Measurements from ENCODE around the gene XXYLT1. TPM values are rescaled to one million over a fixed set of nuclear protein-coding genes. Genes with fewer than 3 reads are reported as not detected.
A peak's percentile ranks its signal among the peaks of the same experiment; 100 is the strongest.

Gene XXYLT1
- total and polyA plus RNA-seq, 3 experiments from 2014 or later, result 7.9 to 10.5 (median 8.3) TPM

DNA sequence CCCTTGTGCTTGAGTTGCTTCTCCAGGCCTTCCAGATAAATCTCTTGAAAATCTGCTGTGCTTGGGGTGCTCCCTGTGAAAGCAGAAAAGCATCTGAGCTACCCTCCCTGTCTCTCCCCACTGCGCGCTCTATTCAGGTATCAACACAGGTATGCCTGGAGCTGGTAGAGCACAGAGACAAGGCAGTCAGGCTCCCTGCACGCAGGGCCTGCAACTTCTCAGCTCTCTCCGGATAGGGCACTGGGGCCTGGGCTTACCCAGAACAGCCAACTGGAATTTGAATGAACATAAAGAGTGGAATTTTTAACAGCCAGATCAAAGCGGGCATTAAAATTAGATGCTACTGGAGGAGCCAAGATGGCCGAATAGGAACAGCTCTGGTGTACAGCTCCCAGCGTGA lies 183.6 kb downstream of the XXYLT1 start:
- Mint-ChIP-seq H3K36me3 (no peaks in the 10 kb centered on the region), H3K9me3 (peaks cover 0 to 2% (median 0%) of the 10 kb centered on the region in 5 donors), H3K4me3 (peak overlapping the region in 6 of 7 donors; percentile 41 to 69 (median 58)), H3K27ac (peak overlapping the region in 1 of 8 donors; percentile 68), H3K27me3 (no peaks in the 10 kb centered on the region), H3K4me1 (peaks cover 5 to 9% (median 5%) of the 10 kb centered on the region in 3 donors)
- Histone ChIP-seq H3K9me3 (ENCODE audit: low read length) (no peaks in the 10 kb centered on the region), H3K36me3 (ENCODE audit: insufficient read depth, low read length) (no peaks in the 10 kb centered on the region), H3K4me3 (ENCODE audit: low read length) (no peak overlapping the region), H3K27me3 (ENCODE audit: insufficient read depth, low read length, poor library complexity, severe bottlenecking) (no peaks in the 10 kb centered on the region), H3K4me1 (ENCODE audit: insufficient read depth, low read length) (no peaks in the 10 kb centered on the region), H3K27ac (ENCODE audit: low read depth, low read length) (no peak overlapping the region)
- DNase-seq, result peak in 1 of 5 donors; percentile 25
- ChIA-PET POLR2A (no interaction called here), CTCF (interaction anchor here (1.1 kb wide), 1 partner anchor 17 kb away, joined by 3 read pairs; no protein-coding TSS in a partner anchor)

DNA sequence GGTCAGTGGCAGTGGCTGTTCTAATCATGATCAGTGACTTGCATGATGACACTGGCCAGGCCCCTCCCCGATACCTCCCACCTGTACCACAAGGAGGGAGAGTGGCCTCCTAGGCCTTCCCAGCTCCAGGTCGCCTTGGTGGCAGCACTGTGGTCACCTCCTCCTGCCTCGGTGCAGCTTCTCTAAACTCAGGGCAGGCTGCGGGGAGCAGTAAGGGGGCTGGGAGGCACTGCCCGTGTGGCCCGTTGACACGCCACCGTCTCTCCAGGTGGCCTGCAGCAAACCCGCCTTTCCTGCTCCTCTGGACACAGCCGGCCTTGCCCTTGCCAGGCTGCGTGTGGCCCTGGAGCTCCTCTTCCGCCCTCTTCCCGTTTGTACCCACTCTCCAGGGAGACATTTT lies 184.1 kb downstream of the XXYLT1 start:
- H3K36me3 Mint-ChIP-seq, result no peaks in the 10 kb centered on the region
- Histone ChIP-seq H3K9me3 (ENCODE audit: low read length) (no peaks in the 10 kb centered on the region), H3K27me3 (ENCODE audit: insufficient read depth, low read length, poor library complexity, severe bottlenecking) (no peaks in the 10 kb centered on the region), H3K4me3 (ENCODE audit: low read length) (no peak overlapping the region), H3K36me3 (ENCODE audit: insufficient read depth, low read length) (no peaks in the 10 kb centered on the region), H3K4me1 (ENCODE audit: insufficient read depth, low read length) (no peaks in the 10 kb centered on the region), H3K27ac (ENCODE audit: low read depth, low read length) (no peak overlapping the region)
- H3K27me3 Mint-ChIP-seq, result no peaks in the 10 kb centered on the region
- DNase-seq, result peak in 1 of 5 donors; percentile 33
- peaks cover 0 to 2% (median 0%) of the 10 kb centered on the region in 5 donors for H3K9me3 Mint-ChIP-seq
- H3K4me1 Mint-ChIP-seq, result peaks cover 5 to 9% (median 5%) of the 10 kb centered on the region in 3 donors
- ChIA-PET CTCF (interaction anchor here (0.7 kb wide), 1 partner anchor 184 kb away, joined by 3 read pairs; the partner anchor contains the start of gene XXYLT1), POLR2A (no interaction called here)
- no peak overlapping the region for H3K27ac Mint-ChIP-seq
- no peak overlapping the region for H3K4me3 Mint-ChIP-seq

DNA sequence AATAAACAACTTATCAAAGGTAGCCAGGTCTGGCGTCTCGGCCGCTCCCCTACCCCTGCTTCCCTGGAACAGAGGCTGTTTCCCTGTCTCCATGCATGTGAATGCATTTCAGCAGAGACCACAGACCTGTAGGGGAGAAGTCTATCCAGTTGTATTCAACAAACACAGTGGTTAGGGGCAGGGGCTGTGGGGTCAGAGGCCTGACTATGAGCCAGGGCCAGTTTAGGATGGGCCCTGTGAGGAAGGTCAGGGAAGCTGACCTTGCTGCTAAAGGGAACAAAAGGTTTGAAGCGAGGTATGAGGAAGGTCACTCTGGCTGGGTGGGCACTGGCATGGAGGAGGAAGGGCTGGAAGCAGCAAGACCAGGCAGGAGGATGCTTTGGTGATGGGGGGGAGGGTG lies 184.6 kb downstream of the XXYLT1 start:
- DNase-seq, result peak in 1 of 5 donors; percentile 2
- no peaks in the 10 kb centered on the region for H3K27me3 ChIP-seq (ENCODE audit: insufficient read depth, low read length, poor library complexity, severe bottlenecking)
- H3K9me3 ChIP-seq (ENCODE audit: low read length), result no peaks in the 10 kb centered on the region
- no peaks in the 10 kb centered on the region for H3K36me3 Mint-ChIP-seq
- no peaks in the 10 kb centered on the region for H3K27me3 Mint-ChIP-seq
- no peak overlapping the region for H3K27ac ChIP-seq (ENCODE audit: low read depth, low read length)
- no peak overlapping the region for H3K4me3 ChIP-seq (ENCODE audit: low read length)
- ChIA-PET POLR2A (no interaction called here), CTCF (interaction anchor here (0.7 kb wide), 1 partner anchor 185 kb away, joined by 3 read pairs; the partner anchor contains the start of gene XXYLT1)
- peaks cover 0 to 2% (median 0%) of the 10 kb centered on the region in 5 donors for H3K9me3 Mint-ChIP-seq
- H3K4me1 ChIP-seq (ENCODE audit: insufficient read depth, low read length), result no peaks in the 10 kb centered on the region
- H3K4me1 Mint-ChIP-seq, result peaks cover 5 to 9% (median 5%) of the 10 kb centered on the region in 3 donors
- H3K27ac Mint-ChIP-seq, result peak overlapping the region in 2 of 8 donors; percentile 68 to 76
- peak overlapping the region in 2 of 7 donors; percentile 49 to 64 for H3K4me3 Mint-ChIP-seq
- no peaks in the 10 kb centered on the region for H3K36me3 ChIP-seq (ENCODE audit: insufficient read depth, low read length)

DNA sequence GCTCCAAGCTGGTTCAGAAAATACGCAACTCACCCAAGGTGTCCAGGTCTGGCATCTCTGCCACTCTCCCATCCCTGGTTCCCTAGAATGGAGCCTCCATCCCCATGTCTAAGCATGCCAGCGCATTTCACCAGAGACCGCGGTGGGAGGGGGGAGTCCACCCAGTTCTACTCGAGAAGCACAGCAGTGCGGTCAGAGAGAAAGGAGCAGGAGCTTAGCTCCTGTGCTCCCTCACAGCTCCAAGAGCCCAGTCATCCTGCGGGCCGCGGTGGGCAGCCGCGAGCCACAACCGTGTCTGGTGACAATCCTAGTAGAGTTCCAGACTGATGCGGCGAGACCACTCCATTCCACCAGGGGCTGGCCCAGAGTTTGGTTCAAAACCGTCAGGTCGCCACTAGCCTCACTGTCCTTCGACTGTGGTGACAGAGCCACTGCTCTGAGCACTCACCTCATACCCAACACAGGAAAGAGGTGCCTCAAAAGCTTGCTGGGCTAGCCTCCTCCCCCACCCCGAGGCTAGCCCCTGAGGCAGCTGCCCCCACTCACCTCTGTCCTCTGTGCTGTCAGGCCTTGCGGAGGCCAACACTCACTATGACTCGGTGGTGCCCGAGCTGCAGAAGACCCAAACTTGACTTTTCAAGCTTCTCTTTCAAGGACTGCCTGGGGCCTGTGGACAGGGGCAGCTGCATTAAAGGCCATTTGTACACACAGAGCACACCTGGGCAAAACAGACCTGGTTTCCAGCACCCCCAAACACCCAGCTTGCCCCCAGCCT lies 185.4 kb downstream of the XXYLT1 start:
- Histone ChIP-seq H3K4me3 (ENCODE audit: low read length) (no peak overlapping the region), H3K36me3 (ENCODE audit: insufficient read depth, low read length) (no peaks in the 10 kb centered on the region), H3K27me3 (ENCODE audit: insufficient read depth, low read length, poor library complexity, severe bottlenecking) (no peaks in the 10 kb centered on the region), H3K27ac (ENCODE audit: low read depth, low read length) (no peak overlapping the region), H3K4me1 (ENCODE audit: insufficient read depth, low read length) (no peaks in the 10 kb centered on the region), H3K9me3 (ENCODE audit: low read length) (no peaks in the 10 kb centered on the region)
- CTCF ChIA-PET, result no interaction called here
- no peaks in the 10 kb centered on the region for H3K36me3 Mint-ChIP-seq
- H3K4me1 Mint-ChIP-seq, result peaks cover 5 to 9% (median 5%) of the 10 kb centered on the region in 3 donors
- peak in 1 of 5 donors; percentile 39 for DNase-seq
- H3K4me3 Mint-ChIP-seq, result no peak overlapping the region
- POLR2A ChIA-PET, result no interaction called here
- peaks cover 0 to 2% (median 0%) of the 10 kb centered on the region in 5 donors for H3K9me3 Mint-ChIP-seq
- no peak overlapping the region for H3K27ac Mint-ChIP-seq
- no peaks in the 10 kb centered on the region for H3K27me3 Mint-ChIP-seq

DNA sequence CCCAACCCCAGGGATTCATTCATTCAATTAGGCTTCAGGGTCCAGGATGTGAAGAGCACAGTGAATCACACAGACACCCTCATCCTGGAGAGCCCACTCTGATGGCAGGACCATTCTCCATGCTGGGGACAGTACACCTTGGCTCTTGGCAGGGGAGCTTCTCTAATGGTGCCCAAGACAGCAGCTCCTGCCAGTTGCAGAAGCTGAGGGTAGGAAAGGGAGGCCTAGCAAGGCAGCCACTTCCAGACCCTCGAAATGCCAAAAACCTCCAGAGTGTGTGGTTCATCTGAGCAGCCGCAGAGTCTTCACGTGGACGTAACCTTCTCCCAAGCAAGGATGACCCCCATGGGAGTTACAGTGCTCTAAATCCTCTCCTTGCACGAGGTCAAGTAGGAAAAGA lies 186.2 kb downstream of the XXYLT1 start:
- Histone ChIP-seq H3K4me1 (ENCODE audit: insufficient read depth, low read length) (no peaks in the 10 kb centered on the region), H3K27me3 (ENCODE audit: insufficient read depth, low read length, poor library complexity, severe bottlenecking) (no peaks in the 10 kb centered on the region), H3K9me3 (ENCODE audit: low read length) (no peaks in the 10 kb centered on the region), H3K4me3 (ENCODE audit: low read length) (no peak overlapping the region), H3K27ac (ENCODE audit: low read depth, low read length) (no peak overlapping the region), H3K36me3 (ENCODE audit: insufficient read depth, low read length) (no peaks in the 10 kb centered on the region)
- Mint-ChIP-seq H3K36me3 (no peaks in the 10 kb centered on the region), H3K4me3 (no peak overlapping the region), H3K9me3 (peaks cover 0 to 2% (median 0%) of the 10 kb centered on the region in 5 donors), H3K27me3 (no peaks in the 10 kb centered on the region), H3K27ac (no peak overlapping the region), H3K4me1 (peaks cover 5 to 9% (median 5%) of the 10 kb centered on the region in 3 donors)
- DNase-seq, result no peak
- POLR2A ChIA-PET, result no interaction called here
- CTCF ChIA-PET, result no interaction called here

DNA sequence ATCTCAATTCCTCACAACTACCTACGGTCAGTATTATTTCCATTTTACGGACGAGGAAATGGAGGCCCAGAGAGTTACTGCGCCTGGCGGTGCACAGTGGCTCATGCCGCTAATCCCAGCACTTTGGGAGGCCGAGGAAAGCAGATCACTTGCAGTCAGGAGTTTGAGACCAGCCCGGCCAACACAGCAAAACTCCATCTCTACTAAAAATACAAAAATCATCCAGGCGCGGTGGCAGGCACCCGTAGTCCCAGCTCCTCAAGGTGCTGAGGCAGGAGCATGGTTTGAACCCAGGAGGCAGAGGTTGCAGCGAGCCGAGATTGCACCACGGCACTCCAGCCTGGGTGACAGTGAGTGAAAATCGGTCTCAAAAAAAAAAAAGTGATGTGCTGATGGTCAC lies 187.3 kb downstream of the XXYLT1 start:
- no peaks in the 10 kb centered on the region for H3K36me3 ChIP-seq (ENCODE audit: insufficient read depth, low read length)
- no peaks in the 10 kb centered on the region for H3K27me3 ChIP-seq (ENCODE audit: insufficient read depth, low read length, poor library complexity, severe bottlenecking)
- no peak for DNase-seq
- no peak overlapping the region for H3K27ac ChIP-seq (ENCODE audit: low read depth, low read length)
- H3K9me3 ChIP-seq (ENCODE audit: low read length), result no peaks in the 10 kb centered on the region
- H3K4me1 ChIP-seq (ENCODE audit: insufficient read depth, low read length), result no peaks in the 10 kb centered on the region
- Mint-ChIP-seq H3K4me1 (peaks cover 5 to 9% (median 5%) of the 10 kb centered on the region in 3 donors), H3K4me3 (no peak overlapping the region), H3K27me3 (no peaks in the 10 kb centered on the region), H3K9me3 (no peaks in the 10 kb centered on the region), H3K27ac (no peak overlapping the region), H3K36me3 (peaks cover 0 to 2% (median 0%) of the 10 kb centered on the region in 3 donors)
- ChIA-PET POLR2A (no interaction called here), CTCF (no interaction called here)
- no peak overlapping the region for H3K4me3 ChIP-seq (ENCODE audit: low read length)

DNA sequence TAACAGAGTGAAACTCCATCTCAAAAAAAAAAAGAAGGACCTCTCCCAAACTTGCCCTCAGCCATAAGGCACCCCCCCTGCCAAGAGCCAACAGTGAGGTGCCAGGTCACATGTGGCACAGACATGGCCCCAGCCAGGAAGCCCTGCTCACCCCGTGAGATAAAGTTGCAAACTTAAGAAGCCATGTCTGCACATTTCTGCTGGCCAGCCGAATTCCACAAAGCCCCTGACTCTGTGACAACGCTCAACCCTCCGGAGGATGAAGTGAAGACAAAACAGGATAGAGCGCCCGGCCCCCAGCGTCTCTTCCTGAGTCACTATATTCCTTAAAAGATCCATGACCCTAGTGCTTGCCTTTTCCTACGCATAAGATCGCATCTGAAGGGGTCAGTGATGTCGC lies 188.1 kb downstream of the XXYLT1 start:
- H3K4me3 Mint-ChIP-seq, result no peak overlapping the region
- Histone ChIP-seq H3K4me1 (ENCODE audit: insufficient read depth, low read length) (no peaks in the 10 kb centered on the region), H3K27ac (ENCODE audit: low read depth, low read length) (no peak overlapping the region), H3K4me3 (ENCODE audit: low read length) (no peak overlapping the region), H3K36me3 (ENCODE audit: insufficient read depth, low read length) (no peaks in the 10 kb centered on the region), H3K9me3 (ENCODE audit: low read length) (no peaks in the 10 kb centered on the region), H3K27me3 (ENCODE audit: insufficient read depth, low read length, poor library complexity, severe bottlenecking) (no peaks in the 10 kb centered on the region)
- no peak for DNase-seq
- CTCF ChIA-PET, result no interaction called here
- peak overlapping the region in 1 of 8 donors; percentile 52 for H3K27ac Mint-ChIP-seq
- POLR2A ChIA-PET, result no interaction called here
- H3K4me1 Mint-ChIP-seq, result peaks cover 5 to 9% (median 5%) of the 10 kb centered on the region in 3 donors
- H3K27me3 Mint-ChIP-seq, result peaks cover 0 to 1% of the 10 kb centered on the region in 2 donors
- peaks cover 0 to 2% (median 0%) of the 10 kb centered on the region in 3 donors for H3K36me3 Mint-ChIP-seq
- H3K9me3 Mint-ChIP-seq, result no peaks in the 10 kb centered on the region

DNA sequence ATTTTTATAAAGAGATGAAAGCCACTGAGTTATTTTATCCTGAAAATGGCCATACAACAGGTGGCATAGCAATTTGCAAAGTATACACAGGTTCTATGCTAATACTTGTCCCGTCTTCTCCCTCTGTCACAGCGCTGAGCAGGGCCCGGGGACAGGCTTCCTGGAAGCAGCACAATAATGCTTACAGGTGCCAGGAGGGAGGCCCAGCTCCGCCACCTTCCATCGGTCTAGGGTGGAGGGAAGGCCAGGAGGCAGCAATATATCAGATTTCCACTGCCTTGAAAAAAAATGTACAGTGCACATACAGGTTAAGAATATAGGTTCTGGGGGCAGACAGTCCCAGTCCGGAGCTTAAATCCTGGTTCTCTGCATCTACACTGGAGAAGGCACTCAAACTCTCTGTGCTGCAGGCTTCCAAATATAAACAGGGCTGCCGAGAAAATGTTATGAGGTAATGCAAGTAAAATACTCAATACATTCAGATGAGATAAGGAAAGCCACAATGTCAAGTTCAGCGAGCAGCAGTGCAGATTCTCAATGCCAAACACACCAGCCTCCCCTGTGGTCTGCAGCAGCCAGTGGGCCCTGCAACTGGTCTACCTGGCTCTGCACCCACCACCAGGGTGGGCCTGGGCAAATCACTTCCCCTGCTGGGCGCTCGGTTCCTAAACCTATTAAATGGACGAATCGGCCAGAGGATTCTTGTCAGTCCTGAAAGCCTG lies 189.6 kb downstream of the XXYLT1 start:
- peaks cover 0 to 1% of the 10 kb centered on the region in 2 donors for H3K27me3 Mint-ChIP-seq
- CTCF ChIA-PET, result no interaction called here
- POLR2A ChIA-PET, result no interaction called here
- no peak overlapping the region for H3K4me3 ChIP-seq (ENCODE audit: low read length)
- H3K27ac ChIP-seq (ENCODE audit: low read depth, low read length), result no peak overlapping the region
- H3K27ac Mint-ChIP-seq, result no peak overlapping the region
- peaks cover 0 to 2% (median 0%) of the 10 kb centered on the region in 3 donors for H3K4me1 Mint-ChIP-seq
- no peaks in the 10 kb centered on the region for H3K9me3 ChIP-seq (ENCODE audit: low read length)
- H3K36me3 Mint-ChIP-seq, result peaks cover 0 to 2% (median 0%) of the 10 kb centered on the region in 3 donors
- no peaks in the 10 kb centered on the region for H3K9me3 Mint-ChIP-seq
- H3K4me1 ChIP-seq (ENCODE audit: insufficient read depth, low read length), result no peaks in the 10 kb centered on the region
- no peak overlapping the region for H3K4me3 Mint-ChIP-seq
- H3K36me3 ChIP-seq (ENCODE audit: insufficient read depth, low read length), result no peaks in the 10 kb centered on the region
- H3K27me3 ChIP-seq (ENCODE audit: insufficient read depth, low read length, poor library complexity, severe bottlenecking), result no peaks in the 10 kb centered on the region
- no peak for DNase-seq
